Neural cell (in vitro differentiated cells): Measurements from ENCODE around the gene PPM1H. TPM values are rescaled to one million over a fixed set of nuclear protein-coding genes. Genes with fewer than 3 reads are reported as not detected.

Experiments
- H2AFZ ChIP-seq: fragments of 200-600, 300-800 bp; sonication (generic), shearing (Covaris generic); 2 replicates; pipeline ENCODE4 v1.6.0; 2014; ENCODE audit warnings: low read depth, mild to moderate bottlenecking, antibody characterized with exemption, low read length, moderate library complexity
- H3F3A ChIP-seq: fragments of 200-600 bp; shearing (Covaris generic); 2 replicates; pipeline ENCODE4 v1.6.1; 2016; ENCODE audit warnings: mild to moderate bottlenecking, moderate library complexity, mixed read lengths, antibody characterized with exemption, low read length; ENCODE audit not compliant: insufficient read depth, poor library complexity, severe bottlenecking
- H3K27ac ChIP-seq: fragments of 200-600, 300-800 bp; sonication (generic), shearing (Covaris generic); 2 replicates; pipeline ENCODE4 v1.5.1; 2014; ENCODE audit warnings: mild to moderate bottlenecking, low read length, moderate library complexity
- H3K27me3 ChIP-seq: fragments of 300-800, 200-600 bp; sonication (generic), shearing (Covaris generic); 2 replicates; pipeline ENCODE4 v1.6.0; 2014; ENCODE audit warnings: mild to moderate bottlenecking, low read depth, low read length, moderate library complexity; ENCODE audit not compliant: insufficient read depth
- H3K36me3 ChIP-seq: fragments of 300-800, 200-600 bp; sonication (generic), shearing (Covaris generic); 2 replicates; pipeline ENCODE4 v1.5.1; 2014; ENCODE audit warnings: mild to moderate bottlenecking, antibody characterized with exemption, low read length, moderate library complexity; ENCODE audit not compliant: insufficient read depth
- H3K4me2 ChIP-seq: fragments of 300-800, 200-600 bp; sonication (generic), shearing (Covaris generic); 2 replicates; pipeline ENCODE4 v1.6.0; 2014; ENCODE audit warnings: mild to moderate bottlenecking, low read length
- H3K4me3 ChIP-seq: fragments of 300-800, 200-600 bp; sonication (generic), shearing (Covaris generic); 2 replicates; pipeline ENCODE4 v1.5.1; 2014; ENCODE audit warnings: mild to moderate bottlenecking, low read length, moderate library complexity
- H3K79me2 ChIP-seq: fragments of 200-600 bp; shearing (Covaris generic); replicated peaks from 2 replicates; pipeline ENCODE4 v1.6.0; 2014; ENCODE audit warnings: mild to moderate bottlenecking, low read length, moderate library complexity; ENCODE audit not compliant: insufficient read depth
- H3K9ac ChIP-seq: fragments of 300-800, 200-600 bp; sonication (generic), shearing (Covaris generic); 2 replicates; pipeline ENCODE4 v1.6.1; 2016; ENCODE audit warnings: mild to moderate bottlenecking, low read length, mixed read lengths
- H3K9me2 ChIP-seq: fragments of 200-600 bp; shearing (Covaris generic); 2 replicates; pipeline ENCODE4 v1.6.1; 2016; ENCODE audit warnings: mild to moderate bottlenecking, low read length, mixed read lengths; ENCODE audit not compliant: insufficient read depth
- H3K9me3 ChIP-seq: fragments of 200-600, 300-800 bp; sonication (generic), shearing (Covaris generic); 2 replicates; pipeline ENCODE4 v1.6.1; 2016; ENCODE audit warnings: mild to moderate bottlenecking, mixed run types, low read length, moderate library complexity, mixed read lengths
- H4K20me1 ChIP-seq: fragments of 200-600 bp; shearing (Covaris generic); 2 replicates; pipeline ENCODE4 v1.6.1; 2016; ENCODE audit warnings: mild to moderate bottlenecking, mixed run types; ENCODE audit not compliant: insufficient read depth
- EP300 ChIP-seq: fragments of 450-650 bp; conservative IDR thresholded peaks from 2 replicates; pipeline ENCODE4 v1.6.1; 2014; ENCODE audit warnings: antibody characterized with exemption, mild to moderate bottlenecking, moderate library complexity; ENCODE audit not compliant: poor library complexity, severe bottlenecking
- EZH2 ChIP-seq: fragments of 200-600, 300-800 bp; shearing (Covaris generic), sonication (generic); IDR thresholded peaks from 2 replicates; pipeline ENCODE4 v1.6.1; 2014; ENCODE audit warnings: antibody characterized with exemption, low read length, borderline replicate concordance, mild to moderate bottlenecking; ENCODE audit not compliant: insufficient read depth, poor library complexity, severe bottlenecking
- MXI1 ChIP-seq: fragments of 450-650 bp; conservative IDR thresholded peaks from 2 replicates; pipeline ENCODE4 v1.6.1; 2014; ENCODE audit warnings: antibody characterized with exemption, mild to moderate bottlenecking; ENCODE audit not compliant: poor library complexity, severe bottlenecking
- POLR2AphosphoS5 ChIP-seq: IDR thresholded peaks from 2 replicates; pipeline ENCODE4 v1.6.1; 2012
- RAD21 ChIP-seq: fragments of 450-650 bp; conservative IDR thresholded peaks from 2 replicates; pipeline ENCODE4 v1.6.1; 2014; ENCODE audit warnings: antibody characterized with exemption, mild to moderate bottlenecking, moderate library complexity
- SMC3 ChIP-seq: fragments of 450-650 bp; conservative IDR thresholded peaks from 2 replicates; pipeline ENCODE4 v1.6.1; 2014; ENCODE audit warnings: antibody characterized with exemption, mild to moderate bottlenecking, moderate library complexity; ENCODE audit not compliant: poor library complexity
- TAF1 ChIP-seq: IDR thresholded peaks from 2 replicates; pipeline ENCODE4 v1.6.1; 2012; ENCODE audit warnings: low read depth
- polyA plus RNA-seq: library from polyadenylated mRNA; depleted of rRNA; stranded (reverse); fragments of >200 nt; gene quantifications from 2 replicates; pipeline ENCODE4 v1.2.3, GENCODE V29; 2014
- TF ChIP-seq, protein P1 (sequence below): IDR thresholded peaks from 2 replicates; pipeline ENCODE4 v1.6.1; 2012; ENCODE audit warnings: borderline replicate concordance
- TF ChIP-seq, protein P2 (sequence below): fragments of 450-650 bp; IDR thresholded peaks from 2 replicates; pipeline ENCODE4 v1.5.1; 2014; ENCODE audit warnings: antibody characterized with exemption, mild to moderate bottlenecking, moderate library complexity; ENCODE audit not compliant: poor library complexity, severe bottlenecking

The PPM1H gene
- polyA plus RNA-seq, 1 donor from 2014 or later = 3.9 TPM

DNA sequence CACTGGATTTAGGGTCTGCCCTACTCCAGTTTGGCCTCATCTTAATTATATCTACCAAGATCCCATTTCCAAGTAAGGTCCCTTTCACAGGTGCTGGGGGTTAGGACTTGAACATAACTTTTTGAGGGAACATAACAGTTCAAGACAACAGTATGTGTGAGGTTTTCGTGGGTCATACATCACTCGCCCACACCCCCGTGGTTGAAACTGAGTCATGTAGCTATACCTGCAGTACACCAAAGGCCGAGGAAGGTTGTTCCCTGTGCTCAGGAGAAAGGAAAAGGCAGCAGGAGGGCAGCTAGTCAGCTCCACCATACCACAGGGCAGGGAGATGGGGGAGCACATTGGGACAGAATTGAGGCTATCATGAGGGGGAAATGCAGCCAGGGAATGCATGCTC is 167.0 kb downstream of the PPM1H start:
- no peak overlapping the region for H3K4me3 ChIP-seq
- no peaks in the 10 kb centered on the region for H3K36me3 ChIP-seq
- H3K9ac ChIP-seq = no peak overlapping the region
- H3K79me2 ChIP-seq = no peaks in the 10 kb centered on the region
- no peaks in the 10 kb centered on the region for H3K27me3 ChIP-seq
- TF ChIP-seq RAD21 (no peak), EP300 (no peak), SMC3 (no peak), MXI1 (no peak), POLR2AphosphoS5 (no peak), TAF1 (no peak), EZH2 (no peak)
- TF ChIP-seq, protein P1, sequence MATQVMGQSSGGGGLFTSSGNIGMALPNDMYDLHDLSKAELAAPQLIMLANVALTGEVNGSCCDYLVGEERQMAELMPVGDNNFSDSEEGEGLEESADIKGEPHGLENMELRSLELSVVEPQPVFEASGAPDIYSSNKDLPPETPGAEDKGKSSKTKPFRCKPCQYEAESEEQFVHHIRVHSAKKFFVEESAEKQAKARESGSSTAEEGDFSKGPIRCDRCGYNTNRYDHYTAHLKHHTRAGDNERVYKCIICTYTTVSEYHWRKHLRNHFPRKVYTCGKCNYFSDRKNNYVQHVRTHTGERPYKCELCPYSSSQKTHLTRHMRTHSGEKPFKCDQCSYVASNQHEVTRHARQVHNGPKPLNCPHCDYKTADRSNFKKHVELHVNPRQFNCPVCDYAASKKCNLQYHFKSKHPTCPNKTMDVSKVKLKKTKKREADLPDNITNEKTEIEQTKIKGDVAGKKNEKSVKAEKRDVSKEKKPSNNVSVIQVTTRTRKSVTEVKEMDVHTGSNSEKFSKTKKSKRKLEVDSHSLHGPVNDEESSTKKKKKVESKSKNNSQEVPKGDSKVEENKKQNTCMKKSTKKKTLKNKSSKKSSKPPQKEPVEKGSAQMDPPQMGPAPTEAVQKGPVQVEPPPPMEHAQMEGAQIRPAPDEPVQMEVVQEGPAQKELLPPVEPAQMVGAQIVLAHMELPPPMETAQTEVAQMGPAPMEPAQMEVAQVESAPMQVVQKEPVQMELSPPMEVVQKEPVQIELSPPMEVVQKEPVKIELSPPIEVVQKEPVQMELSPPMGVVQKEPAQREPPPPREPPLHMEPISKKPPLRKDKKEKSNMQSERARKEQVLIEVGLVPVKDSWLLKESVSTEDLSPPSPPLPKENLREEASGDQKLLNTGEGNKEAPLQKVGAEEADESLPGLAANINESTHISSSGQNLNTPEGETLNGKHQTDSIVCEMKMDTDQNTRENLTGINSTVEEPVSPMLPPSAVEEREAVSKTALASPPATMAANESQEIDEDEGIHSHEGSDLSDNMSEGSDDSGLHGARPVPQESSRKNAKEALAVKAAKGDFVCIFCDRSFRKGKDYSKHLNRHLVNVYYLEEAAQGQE = no peak
- TF ChIP-seq, protein P2, sequence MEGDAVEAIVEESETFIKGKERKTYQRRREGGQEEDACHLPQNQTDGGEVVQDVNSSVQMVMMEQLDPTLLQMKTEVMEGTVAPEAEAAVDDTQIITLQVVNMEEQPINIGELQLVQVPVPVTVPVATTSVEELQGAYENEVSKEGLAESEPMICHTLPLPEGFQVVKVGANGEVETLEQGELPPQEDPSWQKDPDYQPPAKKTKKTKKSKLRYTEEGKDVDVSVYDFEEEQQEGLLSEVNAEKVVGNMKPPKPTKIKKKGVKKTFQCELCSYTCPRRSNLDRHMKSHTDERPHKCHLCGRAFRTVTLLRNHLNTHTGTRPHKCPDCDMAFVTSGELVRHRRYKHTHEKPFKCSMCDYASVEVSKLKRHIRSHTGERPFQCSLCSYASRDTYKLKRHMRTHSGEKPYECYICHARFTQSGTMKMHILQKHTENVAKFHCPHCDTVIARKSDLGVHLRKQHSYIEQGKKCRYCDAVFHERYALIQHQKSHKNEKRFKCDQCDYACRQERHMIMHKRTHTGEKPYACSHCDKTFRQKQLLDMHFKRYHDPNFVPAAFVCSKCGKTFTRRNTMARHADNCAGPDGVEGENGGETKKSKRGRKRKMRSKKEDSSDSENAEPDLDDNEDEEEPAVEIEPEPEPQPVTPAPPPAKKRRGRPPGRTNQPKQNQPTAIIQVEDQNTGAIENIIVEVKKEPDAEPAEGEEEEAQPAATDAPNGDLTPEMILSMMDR = no peak
- no peak overlapping the region for H3K4me2 ChIP-seq
- H3K9me3 ChIP-seq = no peaks in the 10 kb centered on the region
- no peak overlapping the region for H3K27ac ChIP-seq
- H4K20me1 ChIP-seq = no peaks in the 10 kb centered on the region
- H3K9me2 ChIP-seq = no peaks in the 10 kb centered on the region
- no peak overlapping the region for H2AFZ ChIP-seq
- no peaks in the 10 kb centered on the region for H3F3A ChIP-seq

DNA sequence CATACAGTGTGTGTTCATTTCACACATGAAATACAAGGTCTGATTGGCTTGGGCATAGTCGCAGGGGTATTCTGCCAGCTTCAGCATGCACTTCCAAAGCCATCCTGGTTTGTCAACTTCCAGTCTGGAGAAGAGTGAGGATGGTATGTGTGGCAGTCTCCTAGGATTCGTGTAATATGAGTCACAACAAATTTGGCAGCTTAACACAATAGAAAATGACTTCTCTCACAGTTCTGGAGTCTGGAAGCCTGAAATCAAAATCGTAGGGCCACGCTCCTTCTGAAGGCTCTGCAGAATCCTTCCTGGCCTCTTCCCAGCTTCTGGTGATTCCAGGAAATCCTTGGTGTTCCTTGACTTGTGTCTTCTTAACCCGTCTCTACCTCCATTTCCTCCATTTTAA is 167.5 kb downstream of the PPM1H start:
- no peaks in the 10 kb centered on the region for H3F3A ChIP-seq
- H3K36me3 ChIP-seq = no peaks in the 10 kb centered on the region
- H4K20me1 ChIP-seq = no peaks in the 10 kb centered on the region
- TF ChIP-seq SMC3 (no peak), POLR2AphosphoS5 (no peak), EZH2 (no peak), EP300 (no peak), RAD21 (no peak), TAF1 (no peak), MXI1 (no peak)
- TF ChIP-seq, protein P2 = no peak
- TF ChIP-seq, protein P1 = no peak
- H3K9ac ChIP-seq = no peak overlapping the region
- no peaks in the 10 kb centered on the region for H3K27me3 ChIP-seq
- no peak overlapping the region for H3K4me3 ChIP-seq
- no peak overlapping the region for H2AFZ ChIP-seq
- H3K9me2 ChIP-seq = no peaks in the 10 kb centered on the region
- no peak overlapping the region for H3K27ac ChIP-seq
- no peak overlapping the region for H3K4me2 ChIP-seq
- H3K79me2 ChIP-seq = no peaks in the 10 kb centered on the region
- no peaks in the 10 kb centered on the region for H3K9me3 ChIP-seq
